HuH-7.5 (cell line): ENCODE data around the gene MRPL20.
"Not testable (repeated sequence)": the region's sequence is repeated elsewhere in the genome, so short reads cannot be mapped to it uniquely, and the experiment has no call there.

Source experiments
- DNase-seq: peaks from one replicate; pipeline ENCODE4 v3.0.0; 2011; ENCODE audit warnings: low spot score

Gene MRPL20

DNA sequence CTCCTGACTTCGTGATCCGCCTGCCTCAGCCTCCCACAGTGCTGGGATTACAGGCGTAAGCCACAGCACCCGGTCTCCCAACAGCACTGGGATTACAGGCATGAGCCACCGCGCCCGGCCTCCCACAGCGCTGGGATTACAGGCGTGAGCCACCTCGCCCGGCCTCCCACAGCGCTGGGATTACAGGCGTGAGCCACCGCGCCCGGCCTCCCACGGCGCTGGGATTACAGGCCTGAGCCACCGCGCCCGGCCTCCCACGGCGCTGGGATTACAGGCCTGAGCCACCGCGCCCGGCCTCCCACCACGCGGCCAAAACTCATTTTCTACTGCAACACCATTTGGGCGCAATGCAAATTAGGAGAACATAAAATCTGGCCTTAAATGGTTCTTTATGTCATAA, 21.8 kb downstream of the MRPL20 start:
- DNase-seq, result not testable (repeated sequence)

GRCh38 chr1:1381294-1381693, 25.8 kb downstream of the MRPL20 start:
- no peak for DNase-seq

DNA sequence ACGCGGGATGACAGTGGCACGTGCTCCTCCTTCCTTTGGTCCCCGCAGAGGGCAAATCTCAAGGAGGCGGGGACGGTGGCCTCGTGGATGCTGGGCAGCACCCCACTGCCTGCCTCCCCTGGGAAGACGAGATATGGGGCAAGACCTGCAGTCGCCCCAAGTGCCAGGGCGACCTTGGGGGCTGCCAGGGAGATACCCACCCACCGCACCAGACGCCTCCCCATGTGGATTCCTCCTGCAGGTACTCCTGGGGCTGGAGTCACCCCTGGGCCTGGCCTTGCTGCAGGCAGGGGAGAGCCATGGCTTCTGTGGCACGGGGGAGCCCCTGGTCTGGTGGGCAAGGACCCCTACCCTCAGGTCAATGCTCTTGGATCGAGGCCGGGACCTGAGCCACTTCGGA, 26.2 kb downstream of the MRPL20 start:
- no peak for DNase-seq

GRCh38 chr1:1377540-1378205, 29.4 kb downstream of the MRPL20 start:
- DNase-seq, result no peak

DNA sequence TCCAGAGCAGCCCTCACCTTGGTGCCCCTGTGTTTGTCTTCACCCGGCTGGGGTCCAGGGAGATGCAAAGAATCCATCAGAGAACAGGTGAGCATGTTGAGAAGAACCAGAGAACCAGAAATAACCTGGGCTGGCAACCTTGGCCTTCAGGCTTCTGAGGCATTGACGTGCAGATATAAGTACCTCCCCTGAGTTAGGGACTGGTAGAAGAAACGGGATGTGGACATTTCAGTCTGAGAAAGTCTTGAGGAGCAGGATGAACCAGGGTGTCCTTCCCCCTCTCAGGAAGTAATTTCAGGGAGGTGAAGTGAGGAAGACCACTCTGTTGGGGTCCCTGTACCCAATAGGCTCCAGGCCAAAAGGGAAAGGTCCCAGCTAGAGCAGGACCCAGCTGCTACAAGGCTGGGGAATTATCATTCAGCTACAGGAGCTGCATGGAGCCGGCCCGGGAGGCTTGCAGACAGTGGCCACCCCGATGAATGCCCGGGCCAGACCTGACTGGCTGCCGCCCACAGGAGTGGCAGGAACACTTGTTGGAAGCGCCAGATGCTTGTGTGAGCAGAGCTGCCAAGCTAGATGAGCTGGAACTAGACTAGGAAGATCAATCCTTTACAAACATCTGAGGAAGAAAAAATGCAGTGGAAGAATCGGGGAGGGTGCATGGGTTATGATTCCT, 30.4 kb downstream of the MRPL20 start:
- DNase-seq, result no peak

GRCh38 chr1:1374929-1375662, 32.0 kb downstream of the MRPL20 start, which contains the start of gene AURKAIP1:
AURKAIP1 (minus strand) TSS chr1:1375207; CDS start chr1:1374756, 451 bp downstream.
- peak; percentile 97 for DNase-seq

DNA sequence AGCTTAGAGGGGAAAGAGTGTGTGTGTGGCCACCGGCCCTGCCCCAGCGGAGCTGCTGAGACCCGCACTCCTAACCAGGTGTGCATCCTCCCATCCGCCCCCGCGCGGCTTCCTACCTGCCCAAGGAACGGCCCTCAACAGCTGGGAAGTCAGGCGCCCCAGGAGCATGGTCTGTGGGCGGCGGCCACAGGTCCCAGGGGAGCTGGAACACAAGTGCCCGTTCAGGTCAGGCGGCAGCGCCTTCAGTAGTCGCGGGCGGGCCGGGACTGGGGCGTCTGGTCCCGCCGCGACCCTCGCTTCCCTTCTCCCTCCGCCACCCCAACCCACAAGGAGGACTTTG, 32.5 kb downstream of the MRPL20 start:
- no peak for DNase-seq

GRCh38 chr1:1373815-1374588, 33.1 kb downstream of the MRPL20 start:
- no peak for DNase-seq

DNA sequence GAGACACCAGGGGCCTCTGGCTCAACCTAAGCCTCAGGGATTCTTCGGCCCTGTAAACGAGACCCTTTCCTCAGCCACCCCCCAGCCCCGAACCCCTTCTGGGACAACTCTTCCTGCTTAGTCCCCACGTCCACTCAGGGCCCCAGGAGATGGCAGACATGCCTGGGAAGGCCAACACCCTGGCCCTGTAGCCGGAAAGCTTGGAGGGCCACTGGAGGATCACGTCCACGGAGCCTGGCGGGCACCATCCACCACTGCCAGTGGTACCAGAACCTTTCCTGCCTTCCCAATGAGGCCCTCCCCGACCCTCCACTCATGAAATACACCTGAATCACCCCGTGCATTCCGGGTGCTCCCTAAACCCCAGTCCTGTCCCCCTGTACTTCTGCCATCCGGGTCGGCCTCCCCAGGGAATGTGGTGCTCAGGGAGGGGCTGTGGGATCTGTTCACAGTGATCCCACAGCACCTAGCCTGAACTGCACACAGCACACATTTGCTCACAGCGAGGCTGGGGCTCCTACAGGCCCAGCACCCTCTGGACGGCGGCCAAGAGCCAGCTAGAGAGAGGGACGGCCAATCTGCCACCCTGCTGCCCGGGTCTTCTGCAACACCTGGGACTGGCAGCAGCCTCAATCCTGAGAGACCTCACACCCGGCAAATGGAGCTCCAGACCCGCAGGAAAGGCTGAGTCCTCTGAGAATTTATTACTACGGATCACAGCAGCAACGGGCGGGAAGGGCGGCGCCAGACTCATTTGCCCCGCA, 33.9 kb downstream of the MRPL20 start:
- DNase-seq, result no peak

- DNase-seq, result peak; percentile 90
Observed at GRCh38 chr1:1371746-1372711, 35.1 kb downstream of the MRPL20 start.

DNA sequence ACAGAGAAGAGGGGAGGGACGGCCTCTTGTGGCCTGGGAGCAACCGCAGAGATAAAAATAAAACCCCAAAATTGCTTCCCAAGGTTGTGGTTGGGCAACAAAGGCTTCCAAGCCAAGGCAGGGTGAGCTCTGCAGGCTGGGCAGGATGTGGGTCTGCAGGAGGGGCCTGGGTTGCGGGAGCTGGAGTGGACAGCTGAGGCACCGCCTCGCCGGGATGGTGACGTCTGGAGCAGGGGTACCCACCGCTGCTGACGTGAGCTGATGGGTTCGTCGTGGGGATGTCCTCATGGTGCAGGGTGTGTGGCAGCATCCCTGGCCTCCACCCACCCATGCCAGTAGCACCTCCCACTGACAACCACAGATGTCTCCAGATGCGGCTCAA, 35.7 kb downstream of the MRPL20 start:
- DNase-seq, result no peak

DNA sequence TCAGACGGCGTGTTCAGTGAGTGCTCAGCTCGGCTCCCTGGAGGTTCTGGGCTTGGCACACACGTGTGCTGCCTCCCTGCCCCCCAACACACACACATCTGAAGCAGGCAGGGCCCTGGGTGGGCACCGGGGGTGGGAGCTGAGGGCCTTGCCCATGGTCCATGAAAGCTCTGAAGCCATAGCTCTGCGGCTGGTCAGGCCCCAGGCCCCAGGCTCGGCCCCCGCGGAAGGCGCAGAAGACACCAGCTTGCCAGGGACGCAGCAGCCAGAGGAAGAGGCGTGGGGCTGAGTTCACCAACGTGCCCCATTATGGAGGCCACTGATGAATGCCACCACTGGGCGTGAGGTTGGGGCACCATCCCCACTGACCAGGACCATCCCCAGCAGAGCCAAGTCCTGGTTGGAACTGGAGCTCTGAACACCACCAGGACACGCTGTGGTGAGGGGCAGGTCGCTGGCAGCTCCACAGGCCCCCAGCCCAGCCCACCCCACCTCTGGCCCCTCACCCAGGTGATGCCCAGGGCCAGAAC, 36.3 kb downstream of the MRPL20 start:
- DNase-seq, result no peak

- DNase-seq, result not testable (repeated sequence)
Observed at GRCh38 chr1:1370094-1370493, 37.0 kb downstream of the MRPL20 start.

GRCh38 chr1:1367315-1367714, 39.8 kb downstream of the MRPL20 start:
- DNase-seq, result no peak

- no peak for DNase-seq
Observed at GRCh38 chr1:1366699-1367066, 40.4 kb downstream of the MRPL20 start.

GRCh38 chr1:1365875-1366698, 41.0 kb downstream of the MRPL20 start:
- no peak for DNase-seq

DNA sequence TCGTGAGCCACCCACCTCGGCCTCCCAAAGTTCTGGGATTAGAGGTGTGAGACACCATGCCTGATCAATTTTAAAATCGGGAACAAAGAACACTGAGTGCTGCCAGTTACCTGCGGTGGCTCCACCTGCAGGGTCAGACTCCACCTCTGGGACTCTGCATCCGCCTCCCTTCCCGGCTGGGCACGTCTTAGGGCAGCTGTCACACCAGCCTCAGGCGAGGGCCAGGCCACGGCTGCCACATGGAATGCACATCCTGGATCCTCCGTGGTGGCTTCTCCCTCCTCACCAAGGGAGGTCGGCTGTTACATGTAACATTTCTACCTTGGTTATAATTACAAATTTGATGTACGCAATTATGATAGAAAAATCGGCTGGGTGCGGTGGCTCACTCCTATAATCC, 42.8 kb downstream of the MRPL20 start:
- DNase-seq, result no peak

DNA sequence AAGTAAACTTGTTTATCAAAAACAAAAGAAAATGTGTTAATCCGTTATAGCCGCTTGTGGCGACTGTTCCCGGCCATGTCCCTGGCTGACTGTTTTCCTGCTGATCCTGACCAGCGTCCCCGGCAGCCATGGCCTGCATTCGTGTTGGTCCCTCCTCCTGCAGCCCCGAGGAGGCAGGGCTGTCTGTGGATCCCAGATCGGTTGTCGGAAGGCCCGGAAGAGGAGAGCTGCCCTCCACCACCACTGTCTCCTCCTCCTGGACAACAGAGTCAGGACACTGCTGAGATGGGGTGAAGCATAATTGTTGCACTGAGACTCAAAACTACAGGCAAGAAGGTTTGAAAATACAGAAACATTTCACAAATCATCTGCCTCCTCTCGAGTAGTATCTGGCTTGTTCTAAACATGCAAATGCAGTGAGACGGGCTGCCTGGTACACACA, 45.1 kb downstream of the MRPL20 start:
- DNase-seq, result no peak

DNA sequence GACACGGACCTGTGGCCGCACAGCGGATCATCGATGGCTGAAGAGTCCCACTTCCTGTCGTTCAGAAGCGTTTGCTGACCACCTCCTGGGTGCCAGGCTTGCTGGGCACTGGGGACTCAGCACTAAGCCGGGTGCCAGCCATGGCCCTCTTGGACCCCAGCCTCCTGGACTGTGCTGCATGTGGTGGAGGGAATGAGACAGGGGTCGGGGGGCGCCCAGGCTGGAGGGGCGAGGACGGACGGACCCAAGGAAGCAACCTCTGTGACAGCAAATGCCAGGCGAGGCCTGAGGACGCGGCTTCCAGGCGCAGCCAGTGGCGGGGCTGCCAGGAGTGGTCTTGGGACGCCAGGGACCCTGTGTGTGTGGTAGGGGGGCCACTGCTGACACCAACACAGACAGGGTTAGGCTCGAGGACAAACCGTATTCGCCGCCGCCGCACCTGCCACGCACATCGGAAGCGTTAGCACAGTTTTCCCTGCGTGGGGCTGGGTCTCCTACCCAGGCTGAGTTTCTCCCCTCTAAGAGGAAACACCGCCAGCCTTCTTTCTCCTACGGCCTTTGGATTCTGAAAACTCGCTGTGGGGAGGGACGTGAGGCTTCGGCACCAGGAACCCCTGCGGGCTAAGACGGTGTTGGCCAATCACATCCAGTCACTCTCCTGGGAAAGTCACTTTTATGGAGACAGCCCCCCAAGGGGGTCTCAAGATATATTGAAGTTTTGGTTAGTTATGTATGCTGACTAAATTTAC, 45.7 kb downstream of the MRPL20 start:
- no peak for DNase-seq
